ENCODE measurements around the gene TCERG1L. TPM values are rescaled to one million over a fixed set of nuclear protein-coding genes. Genes with fewer than 3 reads are reported as not detected.

The TCERG1L gene
- total and polyA plus RNA-seq, 4 donors = 0.02 to 0.09 (median 0.08) TPM; not detected in 1

- H3K9ac ChIP-seq (ENCODE audit: insufficient read depth in 1 of 2, low read length in 2 of 2) = no peak overlapping the region
- 81 to 93% methylated on average over 9 of the region's 9 CpGs for WGBS, 2 donors
- no peaks in the 10 kb centered on the region for H3K9me3 ChIP-seq (ENCODE audit: control insufficient read depth in 4 of 4, insufficient read depth in 3 of 4, low read length in 3 of 4)
- no peak for ATAC-seq (ENCODE audit: insufficient read depth, low FRiP score)
- H3K27me3 ChIP-seq (ENCODE audit: control insufficient read depth in 3 of 3, insufficient read depth in 3 of 3, low read length in 2 of 3) = no peaks in the 10 kb centered on the region
- DNase-seq = no peak
- H3K36me3 ChIP-seq (ENCODE audit: control insufficient read depth in 4 of 4, insufficient read depth in 4 of 4, low read length in 4 of 4) = no peaks in the 10 kb centered on the region
- no peak overlapping the region for H3K4me3 ChIP-seq
- H3K27ac ChIP-seq (ENCODE audit: low read depth in 1 of 2, low read length in 1 of 2) = no peak overlapping the region
- TF ChIP-seq, protein P1, sequence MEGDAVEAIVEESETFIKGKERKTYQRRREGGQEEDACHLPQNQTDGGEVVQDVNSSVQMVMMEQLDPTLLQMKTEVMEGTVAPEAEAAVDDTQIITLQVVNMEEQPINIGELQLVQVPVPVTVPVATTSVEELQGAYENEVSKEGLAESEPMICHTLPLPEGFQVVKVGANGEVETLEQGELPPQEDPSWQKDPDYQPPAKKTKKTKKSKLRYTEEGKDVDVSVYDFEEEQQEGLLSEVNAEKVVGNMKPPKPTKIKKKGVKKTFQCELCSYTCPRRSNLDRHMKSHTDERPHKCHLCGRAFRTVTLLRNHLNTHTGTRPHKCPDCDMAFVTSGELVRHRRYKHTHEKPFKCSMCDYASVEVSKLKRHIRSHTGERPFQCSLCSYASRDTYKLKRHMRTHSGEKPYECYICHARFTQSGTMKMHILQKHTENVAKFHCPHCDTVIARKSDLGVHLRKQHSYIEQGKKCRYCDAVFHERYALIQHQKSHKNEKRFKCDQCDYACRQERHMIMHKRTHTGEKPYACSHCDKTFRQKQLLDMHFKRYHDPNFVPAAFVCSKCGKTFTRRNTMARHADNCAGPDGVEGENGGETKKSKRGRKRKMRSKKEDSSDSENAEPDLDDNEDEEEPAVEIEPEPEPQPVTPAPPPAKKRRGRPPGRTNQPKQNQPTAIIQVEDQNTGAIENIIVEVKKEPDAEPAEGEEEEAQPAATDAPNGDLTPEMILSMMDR (IDR thresholded peaks at IDR 0.05; ENCODE audit: control extremely low read depth, extremely low read depth) = no peak
- no peaks in the 10 kb centered on the region for H3K4me1 ChIP-seq (ENCODE audit: control insufficient read depth in 5 of 5, insufficient read depth in 5 of 5, low read length in 5 of 5)
Observed at GRCh38 chr10:131205556-131205955, 106.0 kb downstream of the TCERG1L start.

GRCh38 chr10:131204406-131205152 lies 106.9 kb downstream of the TCERG1L start:
- no peaks in the 10 kb centered on the region for H3K9me3 ChIP-seq (ENCODE audit: control insufficient read depth in 4 of 4, insufficient read depth in 3 of 4, low read length in 3 of 4)
- WGBS, 2 donors = 87 to 90% methylated on average over 11 of the region's 11 CpGs
- no peak overlapping the region for H3K9ac ChIP-seq (ENCODE audit: insufficient read depth in 1 of 2, low read length in 2 of 2)
- TF ChIP-seq, protein P1 (IDR thresholded peaks at IDR 0.05; ENCODE audit: control extremely low read depth, extremely low read depth) = no peak
- DNase-seq (no peak), ATAC-seq (ENCODE audit: insufficient read depth, low FRiP score) (no peak)
- H3K4me3 ChIP-seq = no peak overlapping the region
- H3K27ac ChIP-seq (ENCODE audit: low read depth in 1 of 2, low read length in 1 of 2) = no peak overlapping the region
- no peaks in the 10 kb centered on the region for H3K36me3 ChIP-seq (ENCODE audit: control insufficient read depth in 4 of 4, insufficient read depth in 4 of 4, low read length in 4 of 4)
- H3K27me3 ChIP-seq (ENCODE audit: control insufficient read depth in 3 of 3, insufficient read depth in 3 of 3, low read length in 2 of 3) = peaks cover 0 to 2% (median 0%) of the 10 kb centered on the region in 3 donors
- H3K4me1 ChIP-seq (ENCODE audit: control insufficient read depth in 5 of 5, insufficient read depth in 5 of 5, low read length in 5 of 5) = no peaks in the 10 kb centered on the region

DNA sequence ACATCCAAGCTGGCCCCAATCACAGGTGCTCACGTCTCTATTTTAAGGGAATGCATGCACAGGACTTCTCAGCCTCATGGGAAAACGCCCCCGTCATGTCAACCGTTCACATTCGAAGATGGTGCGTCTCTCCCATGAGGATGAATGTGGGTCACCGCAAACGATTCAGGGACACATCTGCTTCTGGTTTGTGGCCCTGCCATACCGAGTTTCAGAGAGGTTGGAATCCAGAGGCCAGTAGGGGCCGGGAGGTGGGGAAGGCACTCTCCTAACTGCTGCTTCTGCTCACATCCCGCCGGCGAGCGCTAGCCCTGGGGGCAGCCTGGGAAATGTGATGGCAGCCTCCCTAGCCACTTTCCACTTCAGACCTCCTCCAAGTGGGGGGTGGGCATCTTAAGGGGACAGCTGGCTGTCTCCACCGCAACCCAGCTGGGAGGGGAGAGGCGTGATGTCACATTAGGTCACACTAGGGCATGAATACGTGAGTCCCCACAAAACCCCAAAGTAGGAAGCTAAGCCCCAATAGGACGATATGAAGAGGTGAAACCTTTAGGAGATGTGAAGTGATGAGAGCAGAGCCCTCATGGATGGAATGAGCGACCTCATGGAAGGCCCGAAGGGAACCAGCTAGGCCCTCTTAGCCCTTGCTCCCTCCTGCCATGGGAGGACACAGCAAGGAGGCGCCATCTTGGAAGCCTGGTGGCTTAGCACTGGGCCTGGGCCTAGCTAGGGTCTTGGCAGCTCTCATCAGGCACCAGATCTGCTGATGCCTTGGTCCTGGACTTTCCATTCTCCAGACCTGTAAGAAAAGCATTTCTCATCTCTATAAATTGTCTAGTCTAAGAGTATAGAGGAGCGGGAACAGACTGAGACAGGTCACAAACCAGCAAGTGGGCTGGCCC lies 107.8 kb downstream of the TCERG1L start:
- no peak overlapping the region for H3K27ac ChIP-seq (ENCODE audit: low read depth in 1 of 2, low read length in 1 of 2)
- no peaks in the 10 kb centered on the region for H3K36me3 ChIP-seq (ENCODE audit: control insufficient read depth in 4 of 4, insufficient read depth in 4 of 4, low read length in 4 of 4)
- DNase-seq = no peak
- H3K9ac ChIP-seq (ENCODE audit: insufficient read depth in 1 of 2, low read length in 2 of 2) = no peak overlapping the region
- H3K9me3 ChIP-seq (ENCODE audit: control insufficient read depth in 4 of 4, insufficient read depth in 3 of 4, low read length in 3 of 4) = no peaks in the 10 kb centered on the region
- peaks cover 0 to 3% (median 0%) of the 10 kb centered on the region in 3 donors for H3K27me3 ChIP-seq (ENCODE audit: control insufficient read depth in 3 of 3, insufficient read depth in 3 of 3, low read length in 2 of 3)
- TF ChIP-seq, protein P1 (IDR thresholded peaks at IDR 0.05; ENCODE audit: control extremely low read depth, extremely low read depth) = no peak
- no peak for ATAC-seq (ENCODE audit: insufficient read depth, low FRiP score)
- WGBS, 2 donors = 88 to 90% methylated on average over 22 of the region's 22 CpGs
- no peak overlapping the region for H3K4me3 ChIP-seq
- H3K4me1 ChIP-seq (ENCODE audit: control insufficient read depth in 5 of 5, insufficient read depth in 5 of 5, low read length in 5 of 5) = no peaks in the 10 kb centered on the region

Measured in lung (tissue), 12 donors.